Common myeloid progenitor, CD34-positive (primary cell): ENCODE measurements around the gene NCOA7.

ENCODE experiments used
- CTCF ChIA-PET: fragments of 350-600 bp; sonication (Branson Sonifier 250); formaldehyde crosslinking; loops from one replicate; lab custom pipeline; 2021; ENCODE audit warnings: antibody characterized with exemption; lab: Charles Lee
- POLR2A ChIA-PET: fragments of 350-600 bp; sonication (Branson Sonifier 250); formaldehyde crosslinking; loops from one replicate; lab custom pipeline; 2021; ENCODE audit warnings: antibody characterized with exemption; lab: Charles Lee
- DNase-seq, 3 donors: peaks; one replicate each; pipeline versions ENCODE4 v3.0.0 to v3.0.0-alpha.2; 2013
- H3K27ac ChIP-seq, 2 experiments: 1 replicate in 1 of 2; 2 replicates in 1 of 2; pipeline ENCODE4 v1.7.0; 2013; ENCODE audit warnings: inconsistent platforms in 2 of 2, low read length in 2 of 2, mild to moderate bottlenecking in 2 of 2, low read depth in 1 of 2, moderate library complexity in 1 of 2; ENCODE audit not compliant: severe bottlenecking in 2 of 2, insufficient read depth in 1 of 2, poor library complexity in 1 of 2
- H3K27me3 ChIP-seq, 5 experiments: replicated peaks in 2 of 5; 1 replicate in 3 of 5; 2 replicates in 2 of 5; pipeline versions ENCODE4 v1.6.1 to v1.7.0; 2013; ENCODE audit warnings: low read length in 4 of 5, mild to moderate bottlenecking in 2 of 5, moderate library complexity in 2 of 5, inconsistent platforms in 1 of 5; ENCODE audit not compliant: insufficient read depth in 5 of 5, control insufficient read depth in 4 of 5
- H3K36me3 ChIP-seq, 4 experiments: 1 replicate in 2 of 4; 2 replicates in 2 of 4; pipeline versions ENCODE4 v1.6.1 to v1.7.0; 2013; ENCODE audit warnings: low read length in 3 of 4, control low read depth in 1 of 4, mild to moderate bottlenecking in 1 of 4; ENCODE audit not compliant: control insufficient read depth in 4 of 4, insufficient read depth in 4 of 4
- H3K4me1 ChIP-seq, 4 experiments: 1 replicate in 3 of 4; 2 replicates in 1 of 4; pipeline versions ENCODE4 v1.6.1 to v1.7.1; 2013; ENCODE audit warnings: low read length in 3 of 4, mild to moderate bottlenecking in 3 of 4, control low read depth in 1 of 4, inconsistent platforms in 1 of 4, moderate library complexity in 1 of 4; ENCODE audit not compliant: control insufficient read depth in 4 of 4, insufficient read depth in 4 of 4; ENCODE audit errors: control extremely low read depth in 1 of 4
- H3K4me3 ChIP-seq, 7 experiments: 1 replicate in 4 of 7; 2 replicates in 3 of 7; pipeline versions ENCODE4 v1.5.1 to v1.7.0; 2013; ENCODE audit warnings: mild to moderate bottlenecking in 7 of 7, low read length in 6 of 7, moderate library complexity in 6 of 7, inconsistent platforms in 2 of 7, low read depth in 2 of 7, control low read depth in 1 of 7; ENCODE audit not compliant: insufficient read depth in 4 of 7, control insufficient read depth in 1 of 7; ENCODE audit errors: extremely low read depth in 1 of 7
- H3K9me3 ChIP-seq, 5 experiments: 1 replicate in 4 of 5; 2 replicates in 1 of 5; pipeline versions ENCODE4 v1.6.1 to v1.7.1; 2013; ENCODE audit warnings: low read length in 4 of 5, mild to moderate bottlenecking in 2 of 5, inconsistent platforms in 1 of 5, low read depth in 1 of 5, moderate library complexity in 1 of 5; ENCODE audit not compliant: control insufficient read depth in 4 of 5, insufficient read depth in 2 of 5; ENCODE audit errors: control extremely low read depth in 1 of 5
- WGBS: methylation state at CpG from one replicate; pipeline ENCODE4 v1.1.5; 2013; ENCODE audit not compliant: insufficient coverage; 5-methylcytosine and 5-hydroxymethylcytosine counted together

Gene NCOA7

GRCh38 chr6:125943528-125944433, 153.0 kb downstream of the NCOA7 start:
- peak overlapping the region in 2 of 7 experiments; percentile 50 to 57 for H3K4me3 ChIP-seq
- CTCF ChIA-PET, result interaction anchor here (0.7 to 3.3 kb wide), 7 partner anchors 9 to 32 kb away, joined by 3 to 13 read pairs (median 4); partner anchors contain the start of gene HINT3
- peaks cover 8 to 48% (median 16%) of the 10 kb centered on the region in 4 experiments for H3K4me1 ChIP-seq
- H3K9me3 ChIP-seq, result no peaks in the 10 kb centered on the region
- DNase-seq, result no peak
- WGBS, result 89% methylated on average over 3 of the region's 4 CpGs
- no peaks in the 10 kb centered on the region for H3K36me3 ChIP-seq
- peak overlapping the region; percentile 55 to 65 for H3K27ac ChIP-seq
- H3K27me3 ChIP-seq, result no peaks in the 10 kb centered on the region
- POLR2A ChIA-PET, result interaction anchor here (0.9 kb wide), 1 partner anchor 152 kb away, joined by 3 read pairs; no protein-coding TSS in a partner anchor

GRCh38 chr6:125944434-125944816, 153.7 kb downstream of the NCOA7 start:
- Histone ChIP-seq H3K4me3 (peak overlapping the region in 2 of 7 experiments; percentile 50 to 57), H3K27me3 (no peaks in the 10 kb centered on the region), H3K27ac (peak overlapping the region; percentile 55 to 65), H3K4me1 (peaks cover 8 to 48% (median 16%) of the 10 kb centered on the region in 4 experiments), H3K9me3 (no peaks in the 10 kb centered on the region), H3K36me3 (no peaks in the 10 kb centered on the region)
- ChIA-PET POLR2A (no interaction called here), CTCF (interaction anchor here (1.4 to 4.6 kb wide), 4 partner anchors 9 to 12 kb away, joined by 4 to 23 read pairs (median 9); partner anchors contain the start of gene HINT3)
- DNase-seq, result peak; percentile 28 to 56 (median 43)
- WGBS, result 0% methylated on average over 1 of the region's 5 CpGs

- Histone ChIP-seq H3K27me3 (no peaks in the 10 kb centered on the region), H3K9me3 (no peaks in the 10 kb centered on the region), H3K36me3 (no peaks in the 10 kb centered on the region), H3K4me1 (peaks cover 8 to 48% (median 16%) of the 10 kb centered on the region in 4 experiments), H3K4me3 (peak overlapping the region in 2 of 7 experiments; percentile 50 to 57), H3K27ac (peak overlapping the region in 1 of 2 experiments; percentile 65)
- ChIA-PET POLR2A (no interaction called here), CTCF (interaction anchor here (3.3 to 4.6 kb wide), 2 partner anchors 8 to 11 kb away, joined by 13 to 23 read pairs; partner anchors contain the start of gene HINT3)
- no CpG with 5 or more reads among the region's 1 CpG for WGBS
- DNase-seq, result no peak
Observed at GRCh38 chr6:125944896-125945295, 154.1 kb downstream of the NCOA7 start.

- CTCF ChIA-PET, result interaction anchor here (0.7 to 4.6 kb wide), 6 partner anchors 11 to 128 kb away, joined by 3 to 23 read pairs (median 4); partner anchors contain the start of gene HINT3
- DNase-seq, result no peak
Observed at GRCh38 chr6:125945378-125946141, 154.8 kb downstream of the NCOA7 start.

GRCh38 chr6:125947615-125948014, 156.9 kb downstream of the NCOA7 start:
- no CpG with 5 or more reads among the region's 2 CpGs for WGBS

More at GRCh38 chr6:125945378-125946141, 154.8 kb downstream of the NCOA7 start:
- Histone ChIP-seq H3K27me3 (no peaks in the 10 kb centered on the region), H3K4me1 (peaks cover 8 to 48% (median 16%) of the 10 kb centered on the region in 4 experiments), H3K27ac (no peak overlapping the region), H3K9me3 (no peaks in the 10 kb centered on the region), H3K36me3 (no peaks in the 10 kb centered on the region), H3K4me3 (no peak overlapping the region)
- 89% methylated on average over 1 of the region's 1 CpG for WGBS
- POLR2A ChIA-PET, result no interaction called here

GRCh38 chr6:125948455-125948854, 157.7 kb downstream of the NCOA7 start:
- no peak for DNase-seq
- WGBS, result 100% methylated on average over 3 of the region's 3 CpGs
- Histone ChIP-seq H3K4me1 (peaks cover 10 to 40% (median 13%) of the 10 kb centered on the region in 4 experiments), H3K27me3 (no peaks in the 10 kb centered on the region), H3K27ac (no peak overlapping the region), H3K4me3 (no peak overlapping the region), H3K36me3 (no peaks in the 10 kb centered on the region), H3K9me3 (no peaks in the 10 kb centered on the region)
- CTCF ChIA-PET, result interaction anchor here (0.9 to 4.6 kb wide), 13 partner anchors 8 to 157 kb away, joined by 3 to 23 read pairs (median 5); partner anchors contain the start of genes HINT3 and NCOA7
- POLR2A ChIA-PET, result no interaction called here

More at GRCh38 chr6:125947615-125948014, 156.9 kb downstream of the NCOA7 start:
- H3K9me3 ChIP-seq, result no peaks in the 10 kb centered on the region
- H3K27ac ChIP-seq, result no peak overlapping the region
- ChIA-PET CTCF (interaction anchor here (0.9 to 4.6 kb wide), 15 partner anchors 8 to 166 kb away, joined by 3 to 23 read pairs (median 5); partner anchors contain the start of genes HINT3 and NCOA7), POLR2A (no interaction called here)
- H3K27me3 ChIP-seq, result no peaks in the 10 kb centered on the region
- DNase-seq, result no peak
- no peaks in the 10 kb centered on the region for H3K36me3 ChIP-seq
- peaks cover 8 to 47% (median 15%) of the 10 kb centered on the region in 4 experiments for H3K4me1 ChIP-seq
- H3K4me3 ChIP-seq, result no peak overlapping the region
